GM12878 (cell line): ENCODE measurements around the gene ASTN1. TPM values are rescaled to one million over a fixed set of nuclear protein-coding genes. Genes with fewer than 3 reads are reported as not detected.

ENCODE experiments used
- ATAC-seq: fragments of 200-7000 bp; cut with Tn5 transposase; 3 replicates; pipeline ENCODE4 v1.9.1; 2020; ENCODE audit warnings: mild to moderate bottlenecking, moderate library complexity
- BruUV-seq: library from RNA; stranded (reverse); fragments of 400-500 nt; replicated peaks from 2 replicates; lab custom pipeline; 2021; lab: Mats Ljungman, UMichigan
- CTCF ChIA-PET: fragments of 300-600 bp; sonication (Branson Sonifier 250); formaldehyde crosslinking; extraction: SDS; loops from one replicate; lab custom pipeline; 2021; ENCODE audit warnings: inconsistent platforms; lab: Yijun Ruan, JAX
- POLR2A ChIA-PET: fragments of 350-600 bp; formaldehyde crosslinking; extraction: SDS; loops from one replicate; lab custom pipeline; 2021; ENCODE audit warnings: inconsistent platforms; lab: Charles Lee
- RAD21 ChIA-PET: fragments of 300-600 bp; sonication (Branson Sonifier 250); formaldehyde crosslinking; loops from one replicate; lab custom pipeline; 2023; ENCODE audit warnings: antibody characterized with exemption; ENCODE audit not compliant: unreplicated experiment; lab: Charles Lee
- SMC1A ChIA-PET: fragments of 300-600 bp; sonication (Branson Sonifier 250); formaldehyde crosslinking; loops from one replicate; lab custom pipeline; 2023; ENCODE audit not compliant: unreplicated experiment, uncharacterized antibody; lab: Charles Lee
- DNase-seq: peaks from one replicate; pipeline ENCODE4 v3.0.0-alpha.2; 2011; ENCODE audit warnings: low read depth, low spot score
- FAIRE-seq: peaks from 3 replicates; lab custom pipeline; 2011; peaks lifted over from hg19 to GRCh38; lab: Jason Lieb, UNC
- H2AFZ ChIP-seq: 2 replicates; pipeline ENCODE4 v1.6.0; 2011; ENCODE audit warnings: low read depth, low read length, control low read depth; ENCODE audit not compliant: control insufficient read depth
- H3K27ac ChIP-seq: 2 replicates; pipeline ENCODE4 v1.5.1; 2011; ENCODE audit warnings: control low read depth; ENCODE audit not compliant: control insufficient read depth, insufficient read depth
- H3K27me3 ChIP-seq, 2 experiments: replicated peaks in 1 of 2; 2 replicates each; pipeline versions ENCODE4 v1.6.0 to v1.6.1; 2011; ENCODE audit warnings: low read length in 1 of 2; ENCODE audit not compliant: control insufficient read depth in 2 of 2, insufficient read depth in 2 of 2
- H3K36me3 ChIP-seq, 2 experiments: 2 replicates each; pipeline ENCODE4 v1.5.1; 2011; ENCODE audit warnings: low read length in 1 of 2; ENCODE audit not compliant: control insufficient read depth in 2 of 2, insufficient read depth in 2 of 2
- H3K4me1 ChIP-seq: 2 replicates; pipeline ENCODE4 v1.6.1; 2011; ENCODE audit warnings: mild to moderate bottlenecking, low read length, moderate library complexity, mixed read lengths; ENCODE audit not compliant: control insufficient read depth, insufficient read depth
- H3K4me2 ChIP-seq: 2 replicates; pipeline ENCODE4 v1.6.0; 2011; ENCODE audit warnings: control low read depth; ENCODE audit not compliant: control insufficient read depth, insufficient read depth
- H3K4me3 ChIP-seq: fragments of 200-600 bp; sonication (generic); 2 replicates; pipeline ENCODE4 v1.5.1; 2016
- H3K79me2 ChIP-seq: 2 replicates; pipeline ENCODE4 v1.6.0; 2011; ENCODE audit warnings: low read length; ENCODE audit not compliant: control insufficient read depth, insufficient read depth
- H3K9ac ChIP-seq: 2 replicates; pipeline ENCODE4 v1.8.0; 2011; ENCODE audit warnings: low read length, control low read depth, mixed read lengths; ENCODE audit not compliant: control insufficient read depth, insufficient read depth
- H3K9me3 ChIP-seq: replicated peaks from 3 replicates; pipeline ENCODE4 v1.5.1; 2011; ENCODE audit warnings: mild to moderate bottlenecking, low read length; ENCODE audit not compliant: control insufficient read depth, insufficient read depth
- H4K20me1 ChIP-seq: 2 replicates; pipeline ENCODE4 v1.6.0; 2011; ENCODE audit not compliant: control insufficient read depth, insufficient read depth
- BCL11A ChIP-seq: IDR thresholded peaks from 2 replicates; pipeline ENCODE4 v1.6.1; 2011; ENCODE audit warnings: low read depth, low read length
- BRCA1 ChIP-seq: IDR thresholded peaks from 2 replicates; pipeline ENCODE4 v1.6.1; 2011; ENCODE audit warnings: low read depth, low read length, improper control_type of control experiment
- CBFB ChIP-seq: IDR thresholded peaks from 2 replicates; pipeline ENCODE4 v1.6.1; 2016; ENCODE audit warnings: antibody characterized with exemption, low read depth
- CHD2 ChIP-seq: IDR thresholded peaks from 2 replicates; pipeline ENCODE4 v1.6.1; 2011; ENCODE audit warnings: low read depth, low read length, improper control_type of control experiment, borderline replicate concordance
- CHD4 ChIP-seq: fragments of 200-600 bp; sonication (generic); IDR thresholded peaks from 2 replicates; pipeline ENCODE4 v1.6.1; 2016; ENCODE audit warnings: mild to moderate bottlenecking
- EGR1 ChIP-seq, 2 experiments: IDR thresholded peaks; 1 replicate in 1 of 2; 2 replicates in 1 of 2; pipeline ENCODE4 v1.6.1; 2011 to 2012; ENCODE audit warnings: low read depth in 2 of 2, low read length in 2 of 2, borderline replicate concordance in 1 of 2, mild to moderate bottlenecking in 1 of 2, moderate library complexity in 1 of 2
- ESRRA ChIP-seq: IDR thresholded peaks from 2 replicates; pipeline ENCODE4 v1.6.1; 2012; ENCODE audit warnings: mild to moderate bottlenecking, low read length, improper control_type of control experiment
- GABPA ChIP-seq: IDR thresholded peaks from 2 replicates; pipeline ENCODE4 v1.6.1; 2014; ENCODE audit warnings: antibody characterized with exemption, low read depth, mild to moderate bottlenecking, inconsistent platforms
- JUND ChIP-seq: IDR thresholded peaks from 2 replicates; pipeline ENCODE4 v1.6.1; 2012; ENCODE audit warnings: low read depth, mild to moderate bottlenecking, low read length, improper control_type of control experiment, moderate library complexity
- KAT2A ChIP-seq: conservative IDR thresholded peaks from 2 replicates; pipeline ENCODE4 v1.6.1; 2011; ENCODE audit warnings: low read depth, low read length; ENCODE audit not compliant: control insufficient read depth
- MXI1 ChIP-seq: fragments of 150-350 bp; IDR thresholded peaks from 2 replicates; pipeline ENCODE4 v1.6.1; 2011; ENCODE audit warnings: low read depth, mild to moderate bottlenecking, inconsistent platforms, low read length, improper control_type of control experiment
- NFIC ChIP-seq: IDR thresholded peaks from 2 replicates; pipeline ENCODE4 v1.6.1; 2012; ENCODE audit warnings: low read depth, mild to moderate bottlenecking, inconsistent platforms, low read length, moderate library complexity
- RELA ChIP-seq: fragments of 450-650 bp; IDR thresholded peaks from 2 replicates; pipeline ENCODE4 v1.8.0; 2014; ENCODE audit warnings: borderline replicate concordance; ENCODE audit not compliant: partially characterized antibody
- SUPT20H ChIP-seq: IDR thresholded peaks from 2 replicates; pipeline ENCODE4 v1.6.1; 2011; ENCODE audit warnings: low read depth, mild to moderate bottlenecking, low read length, moderate library complexity, borderline replicate concordance; ENCODE audit not compliant: control insufficient read depth
- WGBS: methylation state at CpG from one replicate; pipeline ENCODE4 v1.1.6; 2016; ENCODE audit warnings: low lambda C conversion rate; ENCODE audit not compliant: insufficient replicate concordance, insufficient coverage; ENCODE audit errors: missing lambda C conversion rate; 5-methylcytosine and 5-hydroxymethylcytosine counted together
- in situ Hi-C: fragments of 300-500 bp; cut with MboI; formaldehyde crosslinking; loops from 9 replicates; pipeline ENCODE4 v1.14.3; 2018; ENCODE audit warnings: mixed read lengths
- intact Hi-C: fragments of 100-400 bp; cut with micrococcal nuclease; formaldehyde crosslinking; loops from one replicate; pipeline ENCODE4 v1.14.2; 2022; ENCODE audit not compliant: unreplicated experiment
- polyA plus RNA-seq, 11 experiments: library from polyadenylated mRNA; depleted of rRNA in 4 of 11; unstranded in 6 of 11; stranded (reverse) in 5 of 11; fragments of >200 nt; fragmentation: Nextera tagmentation in 4 of 11; fragmentation: Illumina TruSeq in 1 of 11; extraction: Ambion mirVana in 4 of 11; extraction: Trizol in 1 of 11; gene quantifications; 1 replicate in 1 of 11; 2 replicates in 10 of 11; pipeline versions ENCODE4 v1.2.1 to v1.2.3, GENCODE V29; 2011 to 2016; ENCODE audit warnings: inconsistent platforms in 2 of 11, missing spikeins in 2 of 11, low read depth in 1 of 11
- total RNA-seq, 4 experiments: library from RNA; depleted of rRNA in 3 of 4; stranded (reverse); fragments of >200 nt in 3 of 4; fragmentation: Illumina TruSeq in 1 of 4; extraction: Trizol in 1 of 4; gene quantifications; 2 replicates each; pipeline versions ENCODE4 v1.2.1 to v1.2.3, GENCODE V29; 2013 to 2021
- TF ChIP-seq, protein P1 (sequence below): fragments of 450-650 bp; IDR thresholded peaks from 2 replicates; pipeline ENCODE4 v1.6.1; 2018; ENCODE audit warnings: borderline replicate concordance, mild to moderate bottlenecking; ENCODE audit not compliant: partially characterized antibody

The ASTN1 gene
- total and polyA plus RNA-seq, 10 of the 15 experiments (the other 5 are each of a cell fraction or from before 2014, with no cell fraction given): 0.04 TPM; not detected in 9

DNA sequence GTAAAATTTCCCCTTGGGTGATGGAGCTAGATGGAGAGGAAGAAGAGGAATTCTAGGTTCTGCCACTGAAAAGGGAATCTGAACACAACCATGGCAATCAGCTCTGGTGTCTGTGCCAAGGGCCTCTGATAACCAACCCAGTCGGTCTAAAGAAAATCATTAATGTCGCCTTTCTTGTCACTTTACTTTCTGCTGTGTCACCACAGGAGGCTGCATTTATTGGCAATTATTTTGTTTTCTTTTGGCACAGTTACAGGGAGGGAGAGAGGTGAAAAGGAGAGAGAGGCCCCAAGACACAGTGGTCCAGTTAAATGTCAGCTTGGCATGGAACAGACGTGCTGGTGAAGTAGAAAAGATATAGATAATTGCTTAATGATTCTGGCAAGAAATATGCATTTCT, 287.0 kb downstream of the ASTN1 start:
- ChIA-PET POLR2A (no interaction called here), RAD21 (no interaction called here), CTCF (interaction anchor here (4.9 kb wide), 1 partner anchor 317 kb away, joined by 47 read pairs; no protein-coding TSS in a partner anchor), SMC1A (interaction anchor here (1.2 kb wide), 1 partner anchor 317 kb away, joined by 3 read pairs; no protein-coding TSS in a partner anchor)
- Histone ChIP-seq H2AFZ (no peak overlapping the region), H3K4me1 (no peaks in the 10 kb centered on the region), H3K79me2 (no peaks in the 10 kb centered on the region), H4K20me1 (no peaks in the 10 kb centered on the region), H3K4me3 (no peak overlapping the region), H3K27me3 (peaks cover 0 to 3% of the 10 kb centered on the region in 2 experiments; a peak in 2 of 4 replicates), H3K36me3 (no peaks in the 10 kb centered on the region), H3K4me2 (no peak overlapping the region), H3K9me3 (no peaks in the 10 kb centered on the region), H3K27ac (no peak overlapping the region), H3K9ac (no peak overlapping the region)
- ATAC-seq: no peak
- WGBS: 30% methylated on average over 3 of the region's 3 CpGs
- in situ Hi-C loops (no loop called here), intact Hi-C loops (no loop called here)
- DNase-seq: no peak
- BruUV-seq: no TSS peak
- FAIRE-seq: no peak
- TF ChIP-seq JUND (no peak), GABPA (no peak), BRCA1 (no peak), RELA (no peak), EGR1 (IDR thresholded peaks at IDR 0.05; ENCODE audit: borderline replicate concordance in 1 of 2, low read depth in 2 of 2, low read length in 2 of 2) (no peak), KAT2A (no peak)

DNA sequence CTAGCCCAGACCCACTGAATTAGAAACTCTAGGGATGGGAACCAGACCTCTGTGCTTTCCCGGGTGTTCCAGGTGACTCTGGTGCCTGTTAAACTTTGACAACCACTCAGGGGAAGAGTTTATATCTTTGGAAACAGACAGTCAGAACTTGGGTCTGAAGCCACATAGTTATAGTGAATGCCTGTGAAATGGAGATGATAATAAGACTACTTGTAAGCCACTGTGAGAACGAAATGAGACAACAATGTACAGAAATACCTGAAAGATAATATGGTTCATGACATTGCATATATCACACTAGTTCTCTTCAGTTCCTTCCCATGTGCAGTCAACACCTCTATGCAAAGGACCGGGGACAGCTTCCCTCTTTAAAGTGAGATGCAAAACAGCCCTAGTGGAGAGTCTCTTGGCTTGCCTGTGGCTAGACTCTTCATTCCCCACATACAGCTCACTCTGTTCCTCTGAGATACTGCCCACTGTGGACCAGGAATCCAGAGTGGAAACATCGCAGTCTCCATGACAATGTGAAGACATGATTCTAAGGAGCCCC, 287.5 kb downstream of the ASTN1 start:
- Histone ChIP-seq H4K20me1 (no peaks in the 10 kb centered on the region), H3K4me3 (no peak overlapping the region), H3K79me2 (no peaks in the 10 kb centered on the region), H3K4me2 (no peak overlapping the region), H3K27me3 (peaks cover 0 to 3% of the 10 kb centered on the region in 2 experiments; a peak in 2 of 4 replicates), H3K27ac (no peak overlapping the region), H3K36me3 (no peaks in the 10 kb centered on the region), H3K9me3 (no peaks in the 10 kb centered on the region), H2AFZ (no peak overlapping the region), H3K9ac (no peak overlapping the region), H3K4me1 (no peaks in the 10 kb centered on the region)
- ChIA-PET POLR2A (no interaction called here), SMC1A (interaction anchor here (1.2 kb wide), 1 partner anchor 316 kb away, joined by 3 read pairs; no protein-coding TSS in a partner anchor), RAD21 (no interaction called here), CTCF (interaction anchor here (4.9 kb wide), 1 partner anchor 317 kb away, joined by 47 read pairs; no protein-coding TSS in a partner anchor)
- no peak for DNase-seq
- intact Hi-C loops (no loop called here), in situ Hi-C loops (no loop called here)
- no peak for FAIRE-seq
- BruUV-seq: no TSS peak
- WGBS: 26% methylated on average over 4 of the region's 4 CpGs
- ATAC-seq: no peak
- TF ChIP-seq CHD2: no peak
- no peak for TF ChIP-seq SUPT20H
- no peak for TF ChIP-seq NFIC
- no peak for TF ChIP-seq CBFB
- TF ChIP-seq MXI1: no peak
- no peak for TF ChIP-seq ESRRA
- no peak for TF ChIP-seq BCL11A
- TF ChIP-seq CHD4: no peak
- TF ChIP-seq, protein P1, sequence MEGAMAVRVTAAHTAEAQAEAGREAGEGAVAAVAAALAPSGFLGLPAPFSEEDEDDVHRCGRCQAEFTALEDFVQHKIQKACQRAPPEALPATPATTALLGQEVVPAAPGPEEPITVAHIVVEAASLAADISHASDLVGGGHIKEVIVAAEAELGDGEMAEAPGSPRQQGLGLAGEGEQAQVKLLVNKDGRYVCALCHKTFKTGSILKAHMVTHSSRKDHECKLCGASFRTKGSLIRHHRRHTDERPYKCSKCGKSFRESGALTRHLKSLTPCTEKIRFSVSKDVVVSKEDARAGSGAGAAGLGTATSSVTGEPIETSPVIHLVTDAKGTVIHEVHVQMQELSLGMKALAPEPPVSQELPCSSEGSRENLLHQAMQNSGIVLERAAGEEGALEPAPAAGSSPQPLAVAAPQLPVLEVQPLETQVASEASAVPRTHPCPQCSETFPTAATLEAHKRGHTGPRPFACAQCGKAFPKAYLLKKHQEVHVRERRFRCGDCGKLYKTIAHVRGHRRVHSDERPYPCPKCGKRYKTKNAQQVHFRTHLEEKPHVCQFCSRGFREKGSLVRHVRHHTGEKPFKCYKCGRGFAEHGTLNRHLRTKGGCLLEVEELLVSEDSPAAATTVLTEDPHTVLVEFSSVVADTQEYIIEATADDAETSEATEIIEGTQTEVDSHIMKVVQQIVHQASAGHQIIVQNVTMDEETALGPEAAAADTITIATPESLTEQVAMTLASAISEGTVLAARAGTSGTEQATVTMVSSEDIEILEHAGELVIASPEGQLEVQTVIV: no peak
